HEK293 (cell line): ENCODE results near the gene FBLN5.
A peak's percentile ranks its signal among the peaks of the same experiment; 100 is the strongest.

ENCODE experiments used
- CTCF ChIA-PET: fragments of 350-600 bp; formaldehyde crosslinking; extraction: SDS; loops from one replicate; lab custom pipeline; 2021; ENCODE audit warnings: antibody characterized with exemption; lab: Yijun Ruan, JAX
- POLR2A ChIA-PET: fragments of 300-600 bp; formaldehyde crosslinking; extraction: SDS; loops from one replicate; lab custom pipeline; 2020; ENCODE audit warnings: antibody characterized with exemption, inconsistent platforms; lab: Yijun Ruan, JAX
- H3K27ac ChIP-seq: fragments of 200-500 bp; sonication (Bioruptor generic); 2 replicates; pipeline ENCODE4 v1.5.1; 2014; ENCODE audit warnings: low read depth, low read length, control low read depth, inconsistent platforms; ENCODE audit errors: extremely low read depth
- H3K36me3 ChIP-seq, 2 experiments: fragments of 200-500 bp in 1 of 2; sonication (Bioruptor generic) in 1 of 2; 1 replicate in 1 of 2; 2 replicates in 1 of 2; pipeline ENCODE4 v1.5.1; 2014 to 2017; ENCODE audit warnings: inconsistent platforms in 2 of 2, low read length in 2 of 2; ENCODE audit not compliant: control insufficient read depth in 2 of 2, insufficient read depth in 1 of 2
- H3K4me1 ChIP-seq: fragments of 200-500 bp; sonication (Bioruptor generic); 2 replicates; pipeline ENCODE4 v1.5.1; 2014; ENCODE audit warnings: mild to moderate bottlenecking, low read length, inconsistent platforms; ENCODE audit not compliant: control insufficient read depth, insufficient read depth
- H3K4me3 ChIP-seq: 2 replicates; pipeline ENCODE4 v1.5.1; 2011; ENCODE audit warnings: low read depth, mild to moderate bottlenecking, control low read depth, low read length, moderate library complexity
- H3K9me3 ChIP-seq: fragments of 200-500 bp; sonication (Bioruptor generic); 2 replicates; pipeline ENCODE4 v1.5.1; 2014; ENCODE audit warnings: low read depth, low read length, inconsistent platforms; ENCODE audit not compliant: control insufficient read depth, insufficient read depth
- AEBP2 ChIP-seq: fragments of 450-650 bp; formaldehyde crosslinking; IDR thresholded peaks from 2 replicates; pipeline ENCODE4 v1.5.1; 2016; ENCODE audit warnings: missing biosample characterization, missing genetic modification characterization, borderline replicate concordance
- GLI2 ChIP-seq: fragments of 450-650 bp; formaldehyde crosslinking; IDR thresholded peaks from 2 replicates; pipeline ENCODE4; 2017; ENCODE audit warnings: missing biosample characterization, missing genetic modification characterization, low read depth, borderline replicate concordance
- GLIS2 ChIP-seq: fragments of 450-650 bp; formaldehyde crosslinking; IDR thresholded peaks from 2 replicates; pipeline ENCODE4 v1.5.1; 2016; ENCODE audit warnings: missing biosample characterization, missing genetic modification characterization
- IKZF3 ChIP-seq: fragments of 450-650 bp; IDR thresholded peaks from 2 replicates; pipeline ENCODE4 v1.5.0; 2018; ENCODE audit warnings: missing biosample characterization, mild to moderate bottlenecking, missing genetic modification characterization, moderate library complexity
- REST ChIP-seq: fragments of 450-650 bp; formaldehyde crosslinking; IDR thresholded peaks from 2 replicates; pipeline ENCODE4 v1.5.1; 2016; ENCODE audit warnings: missing biosample characterization, missing genetic modification characterization
- SP3 ChIP-seq: fragments of 450-650 bp; formaldehyde crosslinking; IDR thresholded peaks from 2 replicates; pipeline ENCODE4 v1.5.1; 2016; ENCODE audit warnings: missing biosample characterization, missing genetic modification characterization
- ZBTB17 ChIP-seq: fragments of 450-650 bp; formaldehyde crosslinking; IDR thresholded peaks from 2 replicates; pipeline ENCODE4 v1.5.1; 2016; ENCODE audit warnings: missing biosample characterization, missing genetic modification characterization
- ZBTB21 ChIP-seq: fragments of 450-650 bp; formaldehyde crosslinking; IDR thresholded peaks from 2 replicates; pipeline ENCODE4 v1.5.1; 2017; ENCODE audit warnings: missing biosample characterization, missing genetic modification characterization
- ZBTB8A ChIP-seq: fragments of 450-650 bp; formaldehyde crosslinking; IDR thresholded peaks from 2 replicates; pipeline ENCODE4 v1.5.1; 2016; ENCODE audit warnings: missing biosample characterization, missing genetic modification characterization
- ZIC2 ChIP-seq: fragments of 450-650 bp; formaldehyde crosslinking; IDR thresholded peaks from 2 replicates; pipeline ENCODE4 v1.5.1; 2016; ENCODE audit warnings: missing biosample characterization, missing genetic modification characterization
- ZNF341 ChIP-seq: fragments of 450-650 bp; formaldehyde crosslinking; IDR thresholded peaks from 2 replicates; pipeline ENCODE4; 2016; ENCODE audit warnings: low read depth, missing biosample characterization, missing genetic modification characterization
- ZNF354C ChIP-seq: fragments of 450-650 bp; formaldehyde crosslinking; IDR thresholded peaks from 2 replicates; pipeline ENCODE4 v1.5.1; 2016; ENCODE audit warnings: missing biosample characterization, missing genetic modification characterization, low read depth, borderline replicate concordance
- ZNF426 ChIP-seq: fragments of 450-650 bp; formaldehyde crosslinking; IDR thresholded peaks from 2 replicates; pipeline ENCODE4 v1.5.1; 2017; ENCODE audit warnings: missing biosample characterization, missing genetic modification characterization, mild to moderate bottlenecking, inconsistent platforms, moderate library complexity
- ZNF473 ChIP-seq: fragments of 450-650 bp; formaldehyde crosslinking; IDR thresholded peaks from 2 replicates; pipeline ENCODE4 v1.5.1; 2017; ENCODE audit warnings: missing biosample characterization, missing genetic modification characterization
- ZNF501 ChIP-seq: fragments of 450-650 bp; formaldehyde crosslinking; IDR thresholded peaks from 2 replicates; pipeline ENCODE4 v1.5.1; 2016; ENCODE audit warnings: missing biosample characterization, missing genetic modification characterization
- ZNF514 ChIP-seq: fragments of 450-650 bp; formaldehyde crosslinking; IDR thresholded peaks from 2 replicates; pipeline ENCODE4 v1.5.1; 2016; ENCODE audit warnings: missing biosample characterization, missing genetic modification characterization
- ZNF558 ChIP-seq: fragments of 450-650 bp; formaldehyde crosslinking; IDR thresholded peaks from 2 replicates; pipeline ENCODE4 v1.5.1; 2016; ENCODE audit warnings: missing biosample characterization, missing genetic modification characterization
- ZNF629 ChIP-seq: fragments of 450-650 bp; formaldehyde crosslinking; IDR thresholded peaks from 2 replicates; pipeline ENCODE4 v1.5.1; 2017; ENCODE audit warnings: missing biosample characterization, missing genetic modification characterization
- ZNF830 ChIP-seq: fragments of 450-650 bp; IDR thresholded peaks from 2 replicates; pipeline ENCODE4 v1.5.0; 2018; ENCODE audit warnings: missing biosample characterization, missing genetic modification characterization, low read depth, mild to moderate bottlenecking, moderate library complexity
- ZSCAN23 ChIP-seq: fragments of 450-650 bp; formaldehyde crosslinking; IDR thresholded peaks from 2 replicates; pipeline ENCODE4 v1.5.1; 2016; ENCODE audit warnings: missing biosample characterization, missing genetic modification characterization
- ZXDB ChIP-seq: fragments of 450-650 bp; formaldehyde crosslinking; IDR thresholded peaks from 2 replicates; pipeline ENCODE4 v1.5.1; 2016; ENCODE audit warnings: missing biosample characterization, missing genetic modification characterization

Gene FBLN5

GRCh38 chr14:91845056-91845455 is 102.4 kb downstream of the FBLN5 start (continued):
- TF ChIP-seq AEBP2: peak; percentile 44; the same call in 1 of the 2 replicates
- TF ChIP-seq REST (tag by site-specific recombination): peak; percentile 74
- TF ChIP-seq SP3 (tag by site-specific recombination): peak; percentile 16; the same call in 1 of the 2 replicates
- TF ChIP-seq ZBTB8A (tag by site-specific recombination): peak; percentile 70; the same call in 1 of the 2 replicates
- 0 out of 2 replicates have a peak, but pooled peaks have one; percentile 57 for TF ChIP-seq ZNF354C
- peak; percentile 13; the same call in 1 of the 2 replicates for TF ChIP-seq ZNF341
- peak; percentile 65; the same call in 1 of the 2 replicates for TF ChIP-seq ZXDB (tag by site-specific recombination)
- TF ChIP-seq ZNF501 (tag by site-specific recombination): 0 out of 2 replicates have a peak, but pooled peaks have one; percentile 37
- peak; percentile 73 for TF ChIP-seq ZNF558 (tag by site-specific recombination)
- peak; percentile 86 for TF ChIP-seq ZNF426
- TF ChIP-seq ZBTB21 (tag by site-specific recombination): peak; percentile 46; the same call in 1 of the 2 replicates
- TF ChIP-seq ZNF629: peak; percentile 48

- CTCF ChIA-PET: no interaction called here
Measured at GRCh38 chr14:91844029-91844428, 103.5 kb downstream of the FBLN5 start.

GRCh38 chr14:91843437-91843836 is 104.1 kb downstream of the FBLN5 start:
- Histone ChIP-seq H3K9me3 (no peaks in the 10 kb centered on the region), H3K4me1 (no peaks in the 10 kb centered on the region), H3K36me3 (no peaks in the 10 kb centered on the region), H3K27ac (no peak overlapping the region), H3K4me3 (no peak overlapping the region)
- no peak for TF ChIP-seq ZNF473 (tag by site-specific recombination)
- ChIA-PET POLR2A (no interaction called here), CTCF (no interaction called here)

More at GRCh38 chr14:91844029-91844428, 103.5 kb downstream of the FBLN5 start:
- POLR2A ChIA-PET: no interaction called here
- TF ChIP-seq ZBTB17 (tag by site-specific recombination): no peak
- no peak for TF ChIP-seq ZSCAN23 (tag by site-specific recombination)
- TF ChIP-seq IKZF3 (tag by site-specific recombination): no peak
- TF ChIP-seq ZNF473 (tag by site-specific recombination): no peak
- TF ChIP-seq GLI2 (tag by site-specific recombination): no peak
- no peak for TF ChIP-seq GLIS2 (tag by site-specific recombination)
- TF ChIP-seq ZNF830 (tag by site-specific recombination): no peak
- no peak for TF ChIP-seq ZNF514 (tag by site-specific recombination)
- TF ChIP-seq ZIC2 (tag by site-specific recombination): no peak
- H3K36me3 ChIP-seq: no peaks in the 10 kb centered on the region
- no peak overlapping the region for H3K27ac ChIP-seq
- no peaks in the 10 kb centered on the region for H3K9me3 ChIP-seq
- H3K4me1 ChIP-seq: no peaks in the 10 kb centered on the region
- H3K4me3 ChIP-seq: no peak overlapping the region
